HAP-1 (cell line): ENCODE results near the gene POLR2H.
A peak's percentile ranks its signal among the peaks of the same experiment; 100 is the strongest.

Experiments used
- DNase-seq, 2 experiments: peaks; one replicate each; pipeline ENCODE4 v3.0.0-alpha.2; 2016 to 2020; ENCODE audit warnings: low spot score in 2 of 2
- H3K27me3 ChIP-seq: fragments of 250-450 bp; sonication (Bioruptor Pico); 2 replicates; pipeline ENCODE4 v1.5.1; 2020; ENCODE audit warnings: low read depth, mild to moderate bottlenecking, moderate library complexity
- H3K36me3 ChIP-seq: fragments of 250-450 bp; sonication (Bioruptor Pico); replicated peaks from 2 replicates; pipeline ENCODE4 v1.5.1; 2020; ENCODE audit warnings: mild to moderate bottlenecking
- H3K4me1 ChIP-seq: fragments of 250-450 bp; sonication (Bioruptor Pico); 2 replicates; pipeline ENCODE4 v1.5.1; 2020; ENCODE audit warnings: mild to moderate bottlenecking
- H3K4me3 ChIP-seq: fragments of 250-450 bp; sonication (Bioruptor Pico); 2 replicates; pipeline ENCODE4 v1.5.1; 2020; ENCODE audit warnings: mild to moderate bottlenecking, moderate library complexity
- H3K9me3 ChIP-seq: fragments of 250-450 bp; sonication (Bioruptor Pico); 2 replicates; pipeline ENCODE4 v1.5.1; 2020; ENCODE audit warnings: mild to moderate bottlenecking, moderate library complexity
- in situ Hi-C: fragments of 300-500 bp; cut with MboI; formaldehyde crosslinking; loops from 3 replicates; pipeline ENCODE4 v1.14.3; 2020; ENCODE audit warnings: low sequenced_read_pairs, inconsistent platforms, mixed read lengths

POLR2H gene

DNA sequence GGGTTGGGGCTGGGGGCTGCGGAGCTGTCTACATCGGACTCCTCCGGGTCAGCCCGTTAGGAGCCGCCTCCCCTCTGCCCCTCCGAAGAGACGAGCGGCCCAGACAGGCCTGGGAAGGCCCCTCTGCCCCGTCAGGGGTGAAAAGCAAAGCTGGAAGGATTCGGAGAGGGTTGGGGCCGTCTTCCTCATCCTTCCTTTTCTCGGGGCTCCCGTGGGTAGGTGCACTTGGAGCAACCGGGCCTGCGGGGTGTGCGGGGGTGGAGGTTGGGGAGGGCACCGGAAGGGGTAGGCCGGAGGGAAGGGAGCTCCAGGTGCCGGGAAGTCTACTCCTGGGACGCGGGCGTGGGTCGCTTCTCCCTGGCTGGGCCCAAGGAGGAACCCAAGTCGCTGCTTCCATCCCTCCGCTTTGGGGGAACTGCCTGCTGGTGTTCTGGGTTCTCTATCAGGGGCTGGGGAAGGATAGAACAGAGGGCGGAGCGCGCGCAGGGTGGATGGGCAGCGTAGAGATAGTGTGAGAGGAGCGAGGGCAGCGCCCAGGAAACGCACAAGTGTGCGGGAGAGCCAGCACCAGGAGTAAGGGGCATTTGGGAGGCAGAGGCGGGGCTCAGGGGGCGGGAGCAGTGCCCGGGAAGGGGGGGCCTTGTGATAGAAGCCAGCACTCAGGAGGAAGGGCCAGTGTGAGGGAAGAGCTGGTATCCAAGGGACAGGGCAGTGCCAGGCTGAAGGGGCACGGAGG lies 590 bp downstream of the POLR2H start:
- no peak for DNase-seq
- Histone ChIP-seq H3K27me3 (no peaks in the 10 kb centered on the region), H3K36me3 (peaks cover 47% of the 10 kb centered on the region), H3K4me3 (peak overlapping the region; percentile 79), H3K9me3 (no peaks in the 10 kb centered on the region), H3K4me1 (peaks cover 19% of the 10 kb centered on the region)
- in situ Hi-C loops, result no loop called here

DNA sequence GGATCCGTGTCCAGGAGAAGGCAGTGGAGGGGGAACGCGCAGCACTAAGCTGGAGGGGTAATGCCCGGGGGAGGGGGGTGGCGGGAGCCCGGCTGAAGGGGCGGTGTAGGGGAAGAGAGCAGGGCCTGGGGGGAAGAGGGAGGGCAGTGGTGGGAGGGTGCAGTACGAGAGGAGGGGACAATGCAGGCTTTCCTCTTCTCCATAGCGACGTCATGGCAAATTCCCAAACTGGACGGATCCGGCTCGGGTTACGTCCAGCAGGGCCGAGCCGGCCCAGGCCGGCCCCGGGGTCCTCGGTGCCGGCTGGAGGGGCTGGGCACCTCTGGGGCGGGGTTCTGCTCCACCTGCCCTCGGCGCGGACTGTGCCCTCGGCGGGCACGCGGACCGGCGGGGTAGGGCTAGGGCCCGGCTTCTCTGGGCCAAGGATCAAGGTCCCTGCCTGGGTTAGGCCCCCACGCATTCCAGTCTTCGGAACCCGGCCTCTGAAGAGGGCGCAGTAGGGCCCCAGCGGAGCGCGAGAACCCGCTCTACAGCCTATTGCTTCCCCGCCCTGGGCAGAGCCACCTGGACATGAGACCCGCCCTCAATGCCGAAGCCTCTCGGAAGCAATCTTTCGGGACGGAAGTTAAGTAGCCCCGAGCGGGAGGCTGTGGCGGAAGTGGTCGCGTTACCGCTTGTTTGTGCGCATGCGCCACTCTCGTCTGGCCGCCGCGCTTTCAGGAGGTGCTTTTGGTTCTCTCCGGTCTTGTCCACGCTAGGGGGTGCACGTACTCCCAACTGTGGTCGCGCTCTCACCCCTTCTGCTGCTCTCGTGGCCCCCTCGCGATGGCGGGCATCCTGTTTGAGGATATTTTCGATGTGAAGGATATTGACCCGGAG lies 1.4 kb downstream of the POLR2H start:
- DNase-seq, result peak; percentile 98
- Histone ChIP-seq H3K4me3 (peak overlapping the region; percentile 79), H3K4me1 (peaks cover 19% of the 10 kb centered on the region), H3K9me3 (no peaks in the 10 kb centered on the region), H3K36me3 (peaks cover 45% of the 10 kb centered on the region), H3K27me3 (no peaks in the 10 kb centered on the region)
- in situ Hi-C loops, result no loop called here

DNA sequence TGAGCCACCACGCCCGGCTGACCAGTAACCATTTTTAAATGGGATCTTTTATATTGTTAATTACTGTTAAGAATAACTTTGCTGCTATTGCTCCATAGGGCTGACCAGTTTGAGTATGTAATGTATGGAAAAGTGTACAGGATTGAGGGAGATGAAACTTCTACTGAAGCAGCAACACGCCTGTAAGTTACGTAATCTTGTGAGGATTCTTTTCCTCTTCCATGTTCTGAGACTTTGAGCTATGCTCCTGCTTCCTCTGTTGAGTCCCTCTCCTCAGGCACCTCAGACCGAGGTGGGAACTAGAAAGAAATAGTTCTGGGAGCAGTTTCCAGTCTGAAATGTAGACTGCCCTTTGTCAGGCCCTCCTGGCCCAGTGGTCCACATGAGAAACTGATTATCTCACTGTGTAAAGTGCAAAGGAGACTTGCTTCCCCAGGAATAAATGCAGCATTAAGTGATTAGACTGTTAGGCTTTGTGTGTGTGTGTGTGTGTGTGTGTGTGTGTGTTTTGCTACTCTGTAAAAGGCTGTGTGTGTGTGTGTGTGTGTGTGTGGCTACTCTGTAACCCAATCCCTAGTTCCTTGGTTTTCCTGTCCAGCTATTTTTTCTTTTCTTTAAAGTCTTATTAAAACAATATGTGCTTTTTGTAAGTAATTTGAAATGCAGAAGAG lies 5.2 kb downstream of the POLR2H start:
- peaks cover 48% of the 10 kb centered on the region for H3K36me3 ChIP-seq
- no peak for DNase-seq
- no peaks in the 10 kb centered on the region for H3K9me3 ChIP-seq
- in situ Hi-C loops, result no loop called here
- H3K4me3 ChIP-seq, result no peak overlapping the region
- H3K27me3 ChIP-seq, result no peaks in the 10 kb centered on the region
- H3K4me1 ChIP-seq, result peaks cover 9% of the 10 kb centered on the region

DNA sequence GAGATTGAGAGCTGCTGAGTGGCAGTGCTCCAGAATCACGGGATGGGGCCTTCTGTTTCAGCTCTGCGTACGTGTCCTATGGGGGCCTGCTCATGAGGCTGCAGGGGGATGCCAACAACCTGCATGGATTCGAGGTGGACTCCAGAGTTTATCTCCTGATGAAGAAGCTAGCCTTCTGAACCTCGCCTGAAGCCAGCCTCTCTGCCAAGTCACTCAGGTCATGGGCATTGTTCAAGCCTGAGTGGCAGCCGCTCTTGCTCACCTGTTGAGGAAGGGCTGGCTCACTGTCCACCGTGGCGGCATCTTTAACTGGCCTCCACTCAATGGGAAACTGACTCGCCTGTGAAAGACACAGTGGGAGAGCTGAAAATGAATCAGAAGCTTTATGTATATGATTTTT lies 6.6 kb downstream of the POLR2H start:
- Histone ChIP-seq H3K4me1 (peaks cover 9% of the 10 kb centered on the region), H3K9me3 (no peaks in the 10 kb centered on the region), H3K36me3 (peaks cover 48% of the 10 kb centered on the region), H3K4me3 (no peak overlapping the region), H3K27me3 (no peaks in the 10 kb centered on the region)
- in situ Hi-C loops, result no loop called here
- DNase-seq, result no peak

DNA sequence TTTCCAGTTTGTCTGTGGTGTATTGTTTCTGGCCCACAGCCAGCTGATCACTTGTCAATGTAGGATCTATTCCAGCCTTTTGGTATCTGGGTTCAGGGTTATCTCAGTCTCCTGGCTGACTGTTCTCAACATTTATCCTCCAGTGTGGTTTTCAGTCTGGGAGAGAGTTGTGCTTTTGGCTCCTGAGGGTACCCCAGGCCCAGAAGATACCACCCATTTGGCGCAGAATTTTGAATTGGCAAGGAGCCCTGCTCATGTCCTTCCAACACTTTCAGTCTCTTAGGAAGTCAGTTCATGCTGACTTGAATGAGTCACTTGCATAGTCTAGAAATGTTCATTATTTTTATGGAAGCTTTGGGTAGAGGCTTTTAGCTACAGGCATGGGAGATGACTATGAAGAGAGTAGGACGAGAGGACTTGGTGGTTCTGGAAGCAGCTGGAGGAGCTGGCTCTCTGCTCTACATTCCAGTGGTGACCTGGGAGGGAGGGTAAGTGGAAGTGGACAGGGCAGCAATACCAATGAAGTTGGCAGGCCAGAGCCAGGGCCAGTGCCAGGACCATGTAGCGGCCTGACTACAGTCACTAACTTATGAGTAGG lies 7.2 kb downstream of the POLR2H start:
- no peak overlapping the region for H3K4me3 ChIP-seq
- H3K36me3 ChIP-seq, result peaks cover 48% of the 10 kb centered on the region
- H3K4me1 ChIP-seq, result peaks cover 9% of the 10 kb centered on the region
- no peaks in the 10 kb centered on the region for H3K27me3 ChIP-seq
- no peak for DNase-seq
- in situ Hi-C loops, result no loop called here
- no peaks in the 10 kb centered on the region for H3K9me3 ChIP-seq

DNA sequence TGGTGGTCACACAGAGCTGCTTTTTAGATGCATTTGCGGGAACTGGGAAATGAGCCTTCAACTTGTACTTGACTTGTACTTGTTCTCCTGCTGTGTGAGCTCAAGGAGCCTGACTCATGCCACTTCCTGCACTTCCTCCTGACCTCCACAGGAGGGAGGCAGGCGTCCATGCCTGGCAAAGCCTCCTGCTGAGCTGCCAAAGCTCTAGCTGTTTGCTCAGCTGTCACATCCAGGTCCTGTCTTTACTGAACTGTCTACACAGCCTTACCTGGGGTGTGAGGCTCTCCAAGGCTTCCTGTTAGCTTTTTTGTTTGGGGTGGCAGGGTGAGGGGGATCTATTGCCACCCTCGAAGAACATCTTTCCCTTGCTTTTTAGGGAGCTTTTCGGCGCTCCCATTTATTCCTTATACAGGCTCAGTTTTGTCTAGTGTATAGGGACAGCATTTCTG lies 10.1 kb downstream of the POLR2H start:
- DNase-seq, result peak; percentile 81 to 84
- in situ Hi-C loops, result loop anchor here (5.0 kb wide), 1 partner anchor 171 kb away; no protein-coding TSS in a partner anchor
- H3K9me3 ChIP-seq, result no peaks in the 10 kb centered on the region

DNA sequence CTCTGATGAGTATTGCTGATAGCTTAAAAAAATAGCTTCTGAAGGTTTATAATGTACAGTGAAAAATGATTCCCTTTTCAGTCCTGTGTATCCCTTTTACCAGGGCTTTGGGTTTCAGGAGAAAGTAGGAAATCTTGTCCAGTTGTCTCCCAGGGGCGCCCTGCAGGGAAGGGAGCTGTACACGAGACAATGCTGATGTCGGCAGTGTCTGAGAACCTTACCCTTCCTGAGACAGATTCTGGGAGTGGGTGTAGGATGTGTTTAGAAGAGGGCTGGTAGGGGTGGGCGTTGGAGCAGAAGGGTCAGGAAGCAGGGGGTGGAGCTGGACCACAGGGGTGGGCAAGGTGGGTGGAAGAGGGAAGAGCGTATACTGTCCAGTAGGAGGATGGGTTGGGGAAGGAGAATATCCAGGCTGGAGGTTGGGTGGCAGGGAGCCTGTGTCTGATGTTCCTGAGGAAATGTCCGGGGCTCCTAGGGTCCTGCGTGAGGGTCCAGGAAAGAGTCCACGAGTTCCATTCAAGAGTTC lies 10.8 kb downstream of the POLR2H start:
- no peak for DNase-seq
- Histone ChIP-seq H3K4me3 (no peak overlapping the region), H3K27me3 (0 out of 2 replicates have a peak, but pooled peaks cover 2% of the 10 kb centered on the region), H3K9me3 (no peaks in the 10 kb centered on the region), H3K4me1 (no peaks in the 10 kb centered on the region), H3K36me3 (peaks cover 18% of the 10 kb centered on the region)
- in situ Hi-C loops, result loop anchor here (5.0 kb wide), 1 partner anchor 170 kb away; no protein-coding TSS in a partner anchor

More for the DNA sequence above, 10.1 kb downstream of the POLR2H start:
- 0 out of 2 replicates have a peak, but pooled peaks cover 2% of the 10 kb centered on the region for H3K27me3 ChIP-seq
- no peaks in the 10 kb centered on the region for H3K4me1 ChIP-seq
- H3K36me3 ChIP-seq, result peaks cover 24% of the 10 kb centered on the region
- no peak overlapping the region for H3K4me3 ChIP-seq

DNA sequence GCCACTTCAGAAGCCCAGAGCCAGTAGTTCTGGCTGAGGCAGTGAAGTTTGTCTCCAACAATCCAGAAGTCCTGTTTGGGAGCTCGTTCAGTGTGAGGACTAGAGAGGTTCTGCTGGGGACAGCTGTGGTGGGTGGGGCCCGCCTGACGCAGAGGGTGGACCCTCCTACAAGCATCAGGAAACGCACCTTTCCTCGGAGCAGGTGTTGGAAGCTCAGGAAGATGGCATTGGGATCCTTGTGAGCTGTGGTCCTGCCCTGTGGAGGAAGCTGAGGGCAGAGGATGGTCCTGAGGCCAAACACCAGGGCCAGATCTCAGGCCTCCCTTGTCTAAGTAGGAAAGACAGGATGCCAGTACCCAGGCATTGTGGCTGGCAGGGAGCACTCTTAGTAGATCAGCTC lies 11.4 kb downstream of the POLR2H start:
- 0 out of 2 replicates have a peak, but pooled peaks cover 2% of the 10 kb centered on the region for H3K27me3 ChIP-seq
- in situ Hi-C loops, result loop anchor here (5.0 kb wide), 1 partner anchor 169 kb away; no protein-coding TSS in a partner anchor
- DNase-seq, result no peak

DNA sequence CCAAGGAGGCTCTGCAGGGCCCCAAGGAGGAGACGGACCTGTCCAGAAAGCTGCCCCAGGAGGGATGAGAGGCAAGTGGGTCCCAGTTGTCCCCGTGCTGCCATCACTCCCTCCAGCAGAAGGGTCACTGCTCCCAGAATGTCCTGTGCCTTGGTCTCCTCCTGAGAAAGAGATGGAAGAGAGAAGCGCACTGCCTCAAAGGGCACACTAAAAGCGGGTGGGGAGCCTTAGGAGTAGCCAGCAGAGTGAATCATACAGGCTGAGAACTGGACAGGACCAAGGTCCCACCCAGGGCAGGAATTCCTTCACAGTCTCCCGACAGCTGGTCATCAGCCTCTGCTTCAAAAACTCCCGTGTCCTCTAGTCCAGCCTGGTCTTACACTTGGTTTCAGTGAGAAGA lies 11.9 kb downstream of the POLR2H start:
- H3K4me3 ChIP-seq, result no peak overlapping the region
- DNase-seq, result no peak
- peaks cover 8% of the 10 kb centered on the region for H3K36me3 ChIP-seq
- in situ Hi-C loops, result loop anchor here (5.0 kb wide), 1 partner anchor 169 kb away; no protein-coding TSS in a partner anchor
- H3K9me3 ChIP-seq, result no peaks in the 10 kb centered on the region
- no peaks in the 10 kb centered on the region for H3K4me1 ChIP-seq
- H3K27me3 ChIP-seq, result 0 out of 2 replicates have a peak, but pooled peaks cover 2% of the 10 kb centered on the region

More for the DNA sequence above, 11.4 kb downstream of the POLR2H start:
- H3K9me3 ChIP-seq, result no peaks in the 10 kb centered on the region
- H3K4me3 ChIP-seq, result no peak overlapping the region
- no peaks in the 10 kb centered on the region for H3K4me1 ChIP-seq
- peaks cover 13% of the 10 kb centered on the region for H3K36me3 ChIP-seq

DNA sequence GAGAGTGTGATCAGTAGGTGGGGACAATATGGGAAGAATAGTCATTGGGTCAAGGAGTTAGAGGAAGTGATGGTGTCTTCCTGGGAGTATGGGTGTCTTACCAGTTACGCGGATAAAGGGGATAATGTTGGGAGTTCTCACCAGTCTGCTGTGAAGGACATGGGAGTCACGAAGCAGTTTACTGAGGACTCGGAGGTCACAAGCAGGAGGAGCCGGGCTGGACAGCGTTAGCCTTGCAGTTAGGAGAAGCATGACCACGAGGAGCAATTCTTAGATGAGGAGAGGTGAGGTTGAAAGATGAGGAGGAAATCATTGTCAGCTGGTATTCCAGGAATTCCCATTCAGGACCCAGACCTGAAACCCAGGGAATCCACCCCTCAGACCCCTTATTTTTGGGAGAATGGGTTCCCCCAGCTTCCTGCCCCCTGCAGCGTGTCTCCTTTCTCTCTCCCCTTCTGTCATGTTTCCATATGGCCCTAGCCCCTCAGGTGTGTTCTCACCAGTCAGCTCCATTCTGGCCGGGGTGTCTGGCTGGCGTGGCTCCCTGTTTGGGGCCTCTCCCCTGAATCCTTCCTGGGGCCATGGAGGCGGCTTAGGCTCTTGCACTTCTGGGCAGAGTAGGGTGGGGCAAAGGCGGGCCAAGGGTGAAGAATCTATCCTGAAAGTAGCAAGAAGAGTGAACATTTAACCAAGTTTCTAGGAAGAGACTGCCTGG lies 14.4 kb downstream of the POLR2H start:
- Histone ChIP-seq H3K4me3 (no peak overlapping the region), H3K4me1 (peaks cover 4% of the 10 kb centered on the region; the same call in 1 of the 2 replicates), H3K36me3 (no peaks in the 10 kb centered on the region), H3K9me3 (no peaks in the 10 kb centered on the region), H3K27me3 (0 out of 2 replicates have a peak, but pooled peaks cover 2% of the 10 kb centered on the region)
- DNase-seq, result no peak
- in situ Hi-C loops, result no loop called here

DNA sequence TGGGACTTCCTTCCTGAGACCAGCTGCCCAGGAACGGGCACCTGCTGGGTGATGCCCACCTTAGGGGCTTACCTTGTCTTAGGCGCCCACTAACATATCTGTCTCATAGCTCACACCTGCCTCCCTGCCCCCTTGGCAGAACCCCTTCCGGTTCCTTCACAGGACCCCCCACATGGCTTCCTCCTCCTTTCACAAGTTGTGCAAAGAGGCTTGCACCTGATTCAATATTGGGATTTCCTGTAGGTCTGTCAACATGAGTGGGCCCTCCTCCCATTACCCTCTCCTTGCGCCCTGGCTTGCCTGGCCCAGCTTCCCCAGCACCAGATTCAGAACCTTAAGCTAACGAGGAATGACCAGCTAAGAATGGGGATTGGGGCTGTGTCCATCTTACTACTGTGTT lies 15.9 kb downstream of the POLR2H start:
- in situ Hi-C loops, result no loop called here
- Histone ChIP-seq H3K27me3 (0 out of 2 replicates have a peak, but pooled peaks cover 2% of the 10 kb centered on the region), H3K4me3 (no peak overlapping the region), H3K4me1 (peaks cover 4% of the 10 kb centered on the region; the same call in 1 of the 2 replicates), H3K36me3 (no peaks in the 10 kb centered on the region), H3K9me3 (no peaks in the 10 kb centered on the region)
- no peak for DNase-seq

DNA sequence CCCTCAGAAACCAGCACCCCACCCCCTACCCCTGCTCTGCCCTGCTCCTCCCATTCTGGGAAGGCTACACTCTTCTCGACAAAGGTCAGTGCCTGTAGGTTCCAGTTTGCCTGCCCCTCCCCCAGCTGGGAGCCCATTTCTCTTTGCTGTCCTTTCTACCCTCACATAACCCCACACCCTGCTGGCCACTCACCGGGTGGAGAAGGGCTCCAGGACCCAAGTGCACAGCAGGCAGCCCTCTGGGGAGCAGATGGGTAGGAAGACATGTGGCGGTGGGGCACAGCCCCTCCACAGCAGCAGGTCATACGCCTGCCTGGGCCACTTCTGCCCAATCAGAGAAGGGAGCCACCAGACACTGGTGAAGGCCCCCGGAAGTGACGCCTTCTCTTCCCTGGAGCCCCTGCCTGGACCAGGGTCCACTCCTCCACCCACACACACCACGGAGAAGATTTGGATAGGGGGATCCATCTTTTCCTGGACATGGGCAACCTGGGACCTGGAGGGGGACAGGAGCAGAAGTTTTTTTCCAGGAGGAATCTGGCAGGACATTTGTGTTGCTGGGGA lies 16.5 kb downstream of the POLR2H start, which contains the start of gene THPO:
TSS of gene THPO (minus strand) at position 326 of the 564 bp plus-strand sequence. CDS start 1,948 bp downstream, outside the sequence.
- no peaks in the 10 kb centered on the region for H3K9me3 ChIP-seq
- DNase-seq, result peak in 1 of 2 experiments; percentile 26
- 0 out of 2 replicates have a peak, but pooled peaks cover 2% of the 10 kb centered on the region for H3K27me3 ChIP-seq
- H3K4me3 ChIP-seq, result no peak within 1 kb of the TSS
- no peaks in the 10 kb centered on the region for H3K36me3 ChIP-seq
- H3K4me1 ChIP-seq, result peaks cover 4% of the 10 kb centered on the region; the same call in 1 of the 2 replicates
- in situ Hi-C loops, result no loop called here
